WTC11 (cell line): ENCODE data around the gene COMMD6.

Experiments
- E2F5 ChIP-seq: sonication (generic); formaldehyde crosslinking; IDR thresholded peaks from 2 replicates; pipeline ENCODE4 v1.8.1; 2022; ENCODE audit warnings: mild to moderate bottlenecking, moderate library complexity, missing genetic modification reagents
- NR2C2 ChIP-seq: sonication (generic); formaldehyde crosslinking; IDR thresholded peaks from 2 replicates; pipeline ENCODE4 v1.8.0; 2022; ENCODE audit warnings: mild to moderate bottlenecking, missing genetic modification reagents
- USF1 ChIP-seq: sonication (generic); formaldehyde crosslinking; IDR thresholded peaks from 2 replicates; pipeline ENCODE4 v1.8.0; 2022; ENCODE audit warnings: mild to moderate bottlenecking, missing genetic modification reagents

GRCh38 chr13:75541961-75542360 lies 4.3 kb upstream of the COMMD6 start:
- no peak for TF ChIP-seq USF1 (CRISPR knock-in tag)
- TF ChIP-seq E2F5, result no peak
- no peak for TF ChIP-seq NR2C2 (CRISPR knock-in tag)
